ENCODE measurements around the gene KCNE4. TPM values are rescaled to one million over a fixed set of nuclear protein-coding genes. Genes with fewer than 3 reads are reported as not detected.

The KCNE4 gene
- total and polyA plus RNA-seq, 8 donors: 0.75 to 25.2 (median 2.2) TPM

DNA sequence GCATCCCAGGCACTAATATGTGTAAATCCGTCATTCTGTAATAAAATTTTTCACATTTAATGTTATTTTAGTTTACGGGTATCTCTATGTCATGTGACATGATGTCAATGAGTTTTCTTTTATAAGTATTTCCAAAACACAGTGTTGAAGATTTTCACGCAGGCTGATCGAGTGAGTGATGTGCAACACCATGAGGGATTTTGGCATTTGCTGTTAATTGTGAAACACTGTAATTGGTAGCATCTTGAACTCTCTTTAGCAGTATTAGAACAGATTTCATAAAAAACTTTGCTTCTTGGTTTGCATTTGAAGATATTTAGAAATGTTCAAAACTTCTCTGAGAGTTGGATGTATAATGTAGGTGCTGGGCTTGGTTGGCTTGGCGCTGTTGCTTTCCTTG lies 35.5 kb downstream of the KCNE4 start:
- Histone ChIP-seq H3K9me3 (no peaks in the 10 kb centered on the region), H3K4me1 (peaks cover 14 to 28% (median 28%) of the 10 kb centered on the region in 3 donors), H3K36me3 (no peaks in the 10 kb centered on the region), H3K27ac (no peak overlapping the region), H3K27me3 (no peaks in the 10 kb centered on the region), H3K4me3 (no peak overlapping the region)
- FAIRE-seq (no peak), DNase-seq (no peak), ATAC-seq (no peak)
- TF ChIP-seq CTCF (IDR thresholded peaks at IDR 0.05): no peak
- intact Hi-C loops (cut with DNase I): no loop called here
- 90 to 93% methylated on average over 5 of the region's 5 CpGs for WGBS, 2 donors

DNA sequence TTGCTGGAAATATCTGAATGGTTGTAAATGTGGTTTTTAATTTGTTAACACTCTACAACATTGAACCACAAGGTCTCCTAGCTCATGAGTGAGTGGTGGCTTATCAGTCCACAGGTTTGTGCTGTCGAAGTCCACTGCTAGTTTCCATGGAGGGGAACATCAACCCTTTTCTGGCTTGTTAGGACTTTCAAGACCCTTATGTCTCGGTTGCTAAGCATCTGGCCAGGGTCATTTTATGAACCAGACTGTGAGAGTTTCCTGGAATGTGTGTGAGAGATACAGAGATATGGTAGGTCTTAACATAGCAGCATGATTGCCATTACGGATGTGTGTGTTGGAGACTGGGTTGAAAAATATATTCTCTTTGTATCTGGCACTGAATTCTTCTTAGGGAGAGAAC lies 36.9 kb downstream of the KCNE4 start:
- H3K27me3 ChIP-seq: no peaks in the 10 kb centered on the region
- H3K4me3 ChIP-seq: no peak overlapping the region
- FAIRE-seq (no peak), ATAC-seq (no peak), DNase-seq (no peak)
- no peaks in the 10 kb centered on the region for H3K36me3 ChIP-seq
- H3K4me1 ChIP-seq: peaks cover 17 to 31% (median 31%) of the 10 kb centered on the region in 3 donors
- H3K27ac ChIP-seq: no peak overlapping the region
- intact Hi-C loops (cut with DNase I): no loop called here
- no peak for TF ChIP-seq CTCF (IDR thresholded peaks at IDR 0.05)
- no peaks in the 10 kb centered on the region for H3K9me3 ChIP-seq
- WGBS, 2 donors: 51 to 59% methylated on average over 3 of the region's 3 CpGs

DNA sequence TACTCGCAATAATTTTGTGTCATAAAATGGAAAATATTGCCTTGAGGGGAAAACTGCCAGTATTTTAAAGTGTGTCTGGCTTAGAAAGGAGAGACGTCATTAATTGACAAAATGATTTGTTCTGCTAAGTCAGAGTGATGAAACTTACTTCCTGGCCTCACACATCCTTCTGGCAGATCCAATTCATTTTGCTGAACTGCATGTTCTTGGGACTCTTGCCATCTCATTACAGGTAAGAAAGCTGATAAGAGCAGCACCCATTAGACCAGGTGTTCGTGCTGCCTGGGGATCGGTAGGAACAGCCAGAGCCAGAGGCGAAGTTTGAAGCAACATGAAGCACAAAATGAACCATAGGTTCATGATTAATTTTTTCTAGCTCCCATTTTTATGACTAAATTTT lies 38.0 kb downstream of the KCNE4 start:
- Histone ChIP-seq H3K4me1 (peaks cover 19 to 35% (median 33%) of the 10 kb centered on the region in 3 donors), H3K9me3 (no peaks in the 10 kb centered on the region), H3K36me3 (no peaks in the 10 kb centered on the region), H3K4me3 (no peak overlapping the region), H3K27ac (peak overlapping the region; percentile 35 to 67 (median 50)), H3K27me3 (no peaks in the 10 kb centered on the region)
- no peak for TF ChIP-seq CTCF (IDR thresholded peaks at IDR 0.05)
- intact Hi-C loops (cut with DNase I): no loop called here
- WGBS, 2 donors: 35% methylated on average over 5 of the region's 5 CpGs
- ATAC-seq: peak; percentile 84 to 90 (median 86)
- DNase-seq: peak in 4 of 6 donors; percentile 70 to 82 (median 74)
- FAIRE-seq: no peak

- 30 to 41% methylated on average over 1 of the region's 1 CpG for WGBS, 2 donors
- no peak overlapping the region for H3K4me3 ChIP-seq
- no peak for TF ChIP-seq CTCF (IDR thresholded peaks at IDR 0.05)
- H3K4me1 ChIP-seq: peaks cover 19 to 35% (median 33%) of the 10 kb centered on the region in 3 donors
- peak overlapping the region; percentile 35 to 67 (median 50) for H3K27ac ChIP-seq
- DNase-seq (peak in 1 of 6 donors; percentile 34), ATAC-seq (peak in 2 of 4 donors; percentile 13 to 26), FAIRE-seq (no peak)
- intact Hi-C loops (cut with DNase I): no loop called here
- H3K9me3 ChIP-seq: no peaks in the 10 kb centered on the region
- no peaks in the 10 kb centered on the region for H3K36me3 ChIP-seq
- H3K27me3 ChIP-seq: no peaks in the 10 kb centered on the region
These were observed 38.7 kb downstream of the KCNE4 start for GRCh38 chr2:223090540-223091235.

DNA sequence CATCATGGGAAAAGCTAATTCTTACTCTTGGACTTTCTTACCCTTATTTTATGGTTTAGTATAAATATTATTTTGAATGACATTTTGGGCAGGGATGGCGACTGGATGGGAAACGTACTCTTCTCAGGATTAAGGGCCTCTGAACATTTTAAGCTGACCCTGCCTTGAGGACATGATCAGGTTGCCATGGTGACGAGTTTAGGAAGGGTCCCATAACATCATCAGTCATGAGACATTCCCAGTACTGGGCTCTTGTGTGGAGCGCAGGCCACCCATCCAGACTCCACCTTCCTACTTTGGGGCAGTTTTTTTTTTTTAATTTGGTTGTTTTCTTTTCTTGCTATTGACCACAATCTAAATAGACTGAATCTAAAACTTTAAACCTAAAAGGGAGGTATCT lies 40.7 kb downstream of the KCNE4 start:
- no peak for ATAC-seq

More for the DNA sequence above, 40.7 kb downstream of the KCNE4 start:
- FAIRE-seq (no peak), DNase-seq (no peak)
- H3K9me3 ChIP-seq: no peaks in the 10 kb centered on the region
- H3K27ac ChIP-seq: peak overlapping the region in 3 of 4 donors; percentile 65
- intact Hi-C loops (cut with DNase I): no loop called here
- peaks cover 19 to 35% (median 33%) of the 10 kb centered on the region in 3 donors for H3K4me1 ChIP-seq
- no peaks in the 10 kb centered on the region for H3K36me3 ChIP-seq
- H3K27me3 ChIP-seq: no peaks in the 10 kb centered on the region
- H3K4me3 ChIP-seq: no peak overlapping the region
- TF ChIP-seq CTCF (IDR thresholded peaks at IDR 0.05): no peak
- WGBS, 2 donors: 93% methylated on average over 4 of the region's 4 CpGs
